AG04450 (cell line): ENCODE data around the gene RABGAP1L. TPM values are rescaled to one million over a fixed set of nuclear protein-coding genes. Genes with fewer than 3 reads are reported as not detected.

ENCODE experiments used
- CTCF ChIA-PET: fragments of 300-600, 350-600 bp; formaldehyde crosslinking; extraction: SDS; loops from one replicate; lab custom pipeline; 2022; ENCODE audit warnings: antibody characterized with exemption, inconsistent platforms; lab: Charles Lee
- POLR2A ChIA-PET: fragments of 350-600 bp; formaldehyde crosslinking; extraction: SDS; loops from one replicate; lab custom pipeline; 2021; ENCODE audit warnings: antibody characterized with exemption, inconsistent platforms; lab: Yijun Ruan, JAX
- DNase-seq: peaks from one replicate; pipeline ENCODE4 v3.0.0-alpha.2; 2011; ENCODE audit warnings: low read depth, low spot score
- H3K27ac ChIP-seq: one replicate; pipeline ENCODE4 v1.5.1; 2012; ENCODE audit warnings: low read depth, low read length, control low read depth
- H3K27me3 ChIP-seq: one replicate; pipeline ENCODE4 v1.6.0; 2012; ENCODE audit warnings: low read length; ENCODE audit not compliant: control insufficient read depth, insufficient read depth
- H3K4me3 ChIP-seq: 2 replicates; pipeline ENCODE4 v1.5.1; 2011; ENCODE audit warnings: mild to moderate bottlenecking, low read depth, low read length, control low read depth
- H3K9me3 ChIP-seq: 2 replicates; pipeline ENCODE4 v1.5.1; 2012; ENCODE audit warnings: low read length; ENCODE audit not compliant: control insufficient read depth, insufficient read depth
- CTCF ChIP-seq: IDR thresholded peaks from 2 replicates; pipeline ENCODE4 v1.5.1; 2011; ENCODE audit warnings: low read depth, low read length, control low read depth, inconsistent platforms
- polyA plus RNA-seq: library from polyadenylated mRNA; depleted of rRNA; stranded (reverse); fragments of >200 nt; gene quantifications from 2 replicates; pipeline ENCODE4 v1.2.3, GENCODE V29; 2011

The RABGAP1L gene
- polyA plus RNA-seq, 1 experiment: 21.2 TPM

DNA sequence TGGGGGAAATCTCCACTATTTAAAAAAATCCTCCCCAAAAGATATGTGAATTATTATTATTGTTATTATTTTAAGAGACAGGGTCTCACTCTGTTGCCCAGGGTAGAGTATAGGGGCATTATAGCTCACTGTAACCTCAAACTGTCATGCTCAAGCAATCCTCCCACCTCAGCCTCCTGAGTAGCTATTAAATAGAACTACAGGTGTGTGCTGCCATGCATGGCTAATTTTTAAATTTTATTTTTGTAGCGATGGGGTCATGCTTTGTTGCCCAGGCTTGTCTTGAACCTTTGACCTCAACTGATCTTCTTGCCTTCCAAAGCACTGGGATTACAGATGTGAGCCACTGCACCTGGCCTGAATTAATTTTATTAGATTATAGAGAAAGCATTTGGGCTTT, 116.8 kb downstream of the RABGAP1L start:
- no peak for DNase-seq
- ChIA-PET POLR2A (no interaction called here), CTCF (interaction anchor here (1.5 to 7.7 kb wide), 2 partner anchors 13 to 450 kb away, joined by 12 to 74 read pairs; no protein-coding TSS in a partner anchor)
- no peak overlapping the region for H3K4me3 ChIP-seq
- H3K27ac ChIP-seq: no peak overlapping the region
- no peaks in the 10 kb centered on the region for H3K27me3 ChIP-seq
- no peaks in the 10 kb centered on the region for H3K9me3 ChIP-seq
- TF ChIP-seq CTCF: no peak

DNA sequence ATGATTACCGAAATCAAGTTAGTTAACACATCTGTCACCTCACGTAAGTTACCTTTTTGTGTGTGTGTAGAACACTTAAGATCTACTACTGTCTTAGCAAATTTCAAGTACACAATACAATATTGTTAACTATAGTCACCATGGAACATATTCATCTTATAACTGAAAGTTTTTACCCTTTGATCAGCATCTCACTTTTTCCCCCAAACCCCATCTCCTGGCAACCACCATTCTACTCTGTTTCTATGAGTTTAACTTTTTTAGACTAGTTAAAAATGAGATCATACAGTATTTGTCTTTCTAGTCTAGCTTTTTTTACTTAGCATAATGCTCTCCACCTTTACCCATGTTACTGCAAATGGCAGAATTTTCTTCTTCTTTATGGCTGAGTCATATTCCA, 124.7 kb downstream of the RABGAP1L start:
- H3K27me3 ChIP-seq: no peaks in the 10 kb centered on the region
- no peak for TF ChIP-seq CTCF
- POLR2A ChIA-PET: no interaction called here
- no peak overlapping the region for H3K27ac ChIP-seq
- no peak for DNase-seq
- CTCF ChIA-PET: interaction anchor here (1.3 to 1.5 kb wide), 2 partner anchors 21 to 442 kb away, joined by 3 to 6 read pairs; no protein-coding TSS in a partner anchor
- H3K4me3 ChIP-seq: no peak overlapping the region
- no peaks in the 10 kb centered on the region for H3K9me3 ChIP-seq

DNA sequence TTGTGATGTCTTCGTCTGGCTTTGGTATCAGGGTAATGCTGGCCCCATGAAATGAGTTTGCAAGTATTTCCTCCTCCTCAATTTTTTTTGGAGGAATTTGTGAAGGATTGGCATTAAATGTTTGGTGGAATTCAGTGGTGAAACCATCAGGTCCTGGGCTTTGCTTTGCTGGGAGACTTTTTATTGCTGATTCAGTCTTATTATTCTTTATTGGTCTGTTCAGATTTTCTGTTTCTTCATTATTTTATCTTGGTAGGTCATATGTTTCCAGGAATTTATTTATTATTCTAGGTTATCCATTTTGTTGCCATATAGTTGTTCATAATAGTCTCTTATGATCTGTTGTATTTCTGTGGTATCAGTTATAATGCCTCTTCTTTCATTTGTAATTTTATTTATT, 126.7 kb downstream of the RABGAP1L start:
- H3K27ac ChIP-seq: no peak overlapping the region
- no peaks in the 10 kb centered on the region for H3K27me3 ChIP-seq
- CTCF ChIA-PET: no interaction called here
- H3K4me3 ChIP-seq: no peak overlapping the region
- TF ChIP-seq CTCF: no peak
- POLR2A ChIA-PET: no interaction called here
- no peaks in the 10 kb centered on the region for H3K9me3 ChIP-seq
- DNase-seq: no peak

DNA sequence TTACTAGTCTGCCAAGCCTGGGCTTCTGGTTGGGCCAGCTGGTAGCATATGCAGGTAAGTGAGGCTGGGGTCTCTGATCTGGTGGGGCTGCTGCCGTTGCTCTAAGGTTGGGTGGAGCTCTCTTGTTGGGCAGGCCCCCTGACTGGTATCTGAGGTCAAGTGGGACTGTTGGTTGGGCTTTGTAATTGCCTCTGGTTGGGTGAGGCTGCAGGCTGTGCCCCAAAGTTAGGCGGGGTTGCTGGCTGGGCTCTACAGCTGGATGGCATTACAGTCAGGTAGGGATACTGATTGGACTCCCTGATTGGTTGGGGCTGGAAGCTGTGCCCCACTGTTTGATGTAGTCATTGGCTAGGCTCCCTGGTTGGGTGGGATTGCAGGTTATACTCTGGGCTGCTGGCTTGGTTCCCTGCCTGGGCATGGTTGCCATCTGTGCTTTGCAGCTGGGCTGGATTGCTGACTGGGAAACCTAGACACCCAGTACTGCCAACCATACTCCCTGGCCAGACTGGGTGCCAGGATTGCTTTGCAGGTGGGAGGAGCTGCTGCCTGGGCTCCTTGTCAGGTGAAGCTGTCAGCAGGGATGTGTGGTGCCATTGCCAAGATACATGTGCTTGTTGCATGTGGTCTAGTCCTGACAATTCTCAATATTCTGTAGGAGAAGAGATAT, 130.5 kb downstream of the RABGAP1L start:
- ChIA-PET POLR2A (no interaction called here), CTCF (interaction anchor here (1.6 kb wide), 1 partner anchor 437 kb away, joined by 4 read pairs; no protein-coding TSS in a partner anchor)
- Histone ChIP-seq H3K4me3 (no peak overlapping the region), H3K27ac (no peak overlapping the region), H3K27me3 (no peaks in the 10 kb centered on the region), H3K9me3 (no peaks in the 10 kb centered on the region)
- no peak for DNase-seq
- TF ChIP-seq CTCF: no peak

DNA sequence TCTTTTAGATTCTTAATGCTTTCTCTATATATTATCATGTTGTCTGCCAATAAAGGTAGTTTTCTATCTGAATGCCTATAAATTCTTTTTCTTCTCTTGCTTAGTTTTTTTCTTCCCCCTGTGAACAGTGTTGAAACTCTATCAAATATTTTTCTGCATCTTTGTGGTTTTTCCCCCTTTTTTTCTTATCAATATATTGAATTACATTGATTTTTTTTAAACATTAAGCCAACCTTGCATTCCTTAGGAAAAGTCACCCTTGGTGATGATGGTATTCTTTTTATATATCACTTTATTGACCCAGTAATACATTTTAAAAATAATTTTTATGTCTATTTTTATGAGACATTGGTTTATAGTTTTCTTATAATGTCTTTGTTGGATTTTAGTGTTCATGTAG, 131.7 kb downstream of the RABGAP1L start:
- Histone ChIP-seq H3K27me3 (no peaks in the 10 kb centered on the region), H3K9me3 (no peaks in the 10 kb centered on the region), H3K27ac (no peak overlapping the region), H3K4me3 (no peak overlapping the region)
- no peak for TF ChIP-seq CTCF
- CTCF ChIA-PET: interaction anchor here (1.6 kb wide), 1 partner anchor 435 kb away, joined by 4 read pairs; no protein-coding TSS in a partner anchor
- no peak for DNase-seq
- POLR2A ChIA-PET: interaction anchor here (0.7 kb wide), 1 partner anchor 1578 kb away, joined by 3 read pairs; no protein-coding TSS in a partner anchor
